HK-2 (cell line): ENCODE measurements around the gene PEPD.

ENCODE experiments used
- DNase-seq: peaks from one replicate; pipeline ENCODE4 v3.0.0-alpha.2; 2018; ENCODE audit not compliant: unreplicated experiment

PEPD gene

DNA sequence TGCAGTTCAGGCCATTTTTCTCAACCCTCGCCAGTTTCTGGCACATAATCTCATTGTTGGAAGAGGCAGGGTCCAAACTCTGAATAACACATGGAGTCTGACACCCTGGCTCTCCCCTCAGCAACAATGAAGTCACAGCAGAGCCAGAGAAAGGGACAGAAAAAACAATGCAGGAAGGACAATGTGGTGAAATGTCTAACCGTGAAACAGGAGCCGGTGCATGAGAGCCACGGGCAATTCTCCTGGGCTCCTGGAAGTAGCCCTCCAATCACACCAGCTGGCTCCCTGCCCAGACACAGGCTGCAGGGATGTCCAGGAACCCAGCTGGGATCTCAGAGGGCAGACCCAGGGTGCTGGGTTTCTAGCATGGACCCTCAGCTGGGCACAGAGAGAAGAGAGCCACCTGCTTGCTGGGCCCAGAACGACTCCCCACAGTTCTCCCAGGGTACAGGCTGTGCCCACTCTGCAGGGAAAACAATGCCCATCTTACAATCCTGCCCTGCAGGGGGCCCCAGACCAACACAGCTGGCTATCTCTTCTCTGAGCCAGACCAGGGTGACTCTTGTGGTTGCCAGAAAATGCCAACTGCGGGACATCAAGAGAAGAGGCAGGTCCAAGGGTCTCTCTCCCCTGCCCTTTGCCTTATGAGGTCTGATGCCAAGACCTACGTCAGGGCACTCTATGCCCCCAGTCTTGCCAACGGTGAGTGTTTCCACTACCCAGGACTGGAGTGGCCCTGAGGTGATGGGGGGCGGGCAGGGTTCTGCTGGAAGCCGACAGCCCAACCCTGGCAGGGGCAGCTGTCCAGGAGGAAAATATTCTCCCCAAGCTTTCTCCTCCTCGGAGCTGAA lies 83.5 kb downstream of the PEPD start:
- DNase-seq = no peak

DNA sequence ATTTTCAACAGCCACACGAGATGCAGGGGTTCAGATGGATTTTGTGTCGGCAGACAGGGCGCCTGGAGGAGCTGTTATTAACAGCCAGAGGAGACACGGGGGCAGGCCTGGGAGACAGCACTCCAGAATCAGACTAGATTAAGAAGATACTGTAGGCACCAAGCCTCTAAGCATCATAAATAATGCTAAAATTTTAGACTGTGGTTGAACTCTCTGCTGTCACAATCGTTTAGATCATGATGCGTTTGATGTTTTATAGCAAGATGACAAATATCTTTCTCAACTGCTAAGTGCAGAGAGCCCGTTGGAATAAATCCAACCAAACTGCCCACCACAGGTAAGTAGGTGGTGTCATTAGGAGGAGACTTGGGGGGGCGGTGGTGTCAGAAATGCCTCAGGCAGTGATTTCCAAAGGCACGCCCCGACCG lies 84.2 kb downstream of the PEPD start:
- DNase-seq = no peak

- DNase-seq = no peak
Measured at GRCh38 chr19:33436360-33437345, 84.9 kb downstream of the PEPD start.

- DNase-seq = no peak
Measured at GRCh38 chr19:33435706-33436359, 85.8 kb downstream of the PEPD start.

GRCh38 chr19:33434886-33435705 lies 86.5 kb downstream of the PEPD start:
- no peak for DNase-seq

- DNase-seq = no peak
Measured at GRCh38 chr19:33434069-33434885, 87.3 kb downstream of the PEPD start.

DNA sequence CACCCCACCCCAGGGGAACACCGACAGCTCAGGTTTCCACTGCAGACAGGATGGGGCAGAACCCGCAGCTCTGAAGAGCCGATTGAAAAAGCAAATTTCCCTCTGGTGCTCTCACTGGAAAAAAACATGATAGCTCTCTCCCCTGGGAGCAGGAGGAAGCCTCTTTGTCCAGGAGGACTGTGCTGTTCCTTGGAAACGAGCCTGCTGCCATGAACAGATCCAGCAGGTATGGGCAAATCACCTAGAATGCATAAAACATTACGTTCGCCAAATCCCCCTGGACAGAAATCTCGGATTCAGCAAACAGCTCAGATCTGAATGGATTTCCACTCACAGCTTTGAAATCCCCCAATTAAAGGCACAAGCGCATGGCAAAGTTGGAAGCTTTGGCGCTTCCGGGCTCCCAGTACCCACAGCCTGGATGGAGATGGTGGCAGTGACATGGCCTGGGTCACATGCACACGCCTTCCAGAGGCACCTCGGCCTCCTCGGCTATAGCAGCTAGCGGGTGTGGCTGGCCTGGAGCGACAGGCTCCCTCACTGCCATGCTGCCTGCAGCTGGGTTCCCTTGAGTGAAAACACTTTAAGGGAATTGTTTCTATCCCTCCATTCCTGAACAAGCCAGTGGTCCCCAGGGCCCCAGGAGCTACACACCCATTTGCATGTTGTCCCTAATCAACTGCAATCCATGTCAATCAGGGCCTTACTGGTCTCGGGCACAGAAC lies 89.0 kb downstream of the PEPD start:
- DNase-seq = no peak

- DNase-seq = no peak
Measured at GRCh38 chr19:33432015-33432414, 89.6 kb downstream of the PEPD start.

DNA sequence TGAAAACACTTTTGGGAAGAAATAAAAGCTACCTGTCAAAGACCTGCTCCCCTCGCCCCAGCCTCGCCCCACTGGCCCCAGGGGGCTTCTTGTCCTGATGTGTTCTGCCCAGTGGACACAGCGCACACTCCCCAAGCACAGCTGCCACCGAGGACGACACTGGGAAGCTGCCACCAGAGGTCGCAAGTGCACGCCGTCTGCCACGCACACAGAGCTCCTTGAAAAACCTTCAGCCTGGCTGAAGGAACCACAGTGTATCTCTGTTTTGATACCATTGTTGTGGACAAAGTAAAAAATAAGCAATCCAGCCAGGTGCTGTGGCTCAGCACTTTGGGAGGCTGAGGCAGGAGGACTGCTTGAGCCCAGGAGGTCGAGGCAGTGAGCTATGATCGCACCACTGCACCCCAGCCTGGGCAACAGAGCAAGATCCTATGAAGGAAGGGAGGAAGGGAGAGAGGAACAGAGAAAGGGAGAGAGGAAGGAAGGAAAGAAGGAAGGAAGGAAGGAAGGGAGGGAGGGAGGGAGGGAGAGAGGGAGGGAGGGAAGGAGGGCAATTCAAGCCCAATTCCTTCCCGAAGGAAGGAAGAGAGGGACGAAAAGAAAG lies 90.8 kb downstream of the PEPD start:
- DNase-seq = peak; percentile 60

DNA sequence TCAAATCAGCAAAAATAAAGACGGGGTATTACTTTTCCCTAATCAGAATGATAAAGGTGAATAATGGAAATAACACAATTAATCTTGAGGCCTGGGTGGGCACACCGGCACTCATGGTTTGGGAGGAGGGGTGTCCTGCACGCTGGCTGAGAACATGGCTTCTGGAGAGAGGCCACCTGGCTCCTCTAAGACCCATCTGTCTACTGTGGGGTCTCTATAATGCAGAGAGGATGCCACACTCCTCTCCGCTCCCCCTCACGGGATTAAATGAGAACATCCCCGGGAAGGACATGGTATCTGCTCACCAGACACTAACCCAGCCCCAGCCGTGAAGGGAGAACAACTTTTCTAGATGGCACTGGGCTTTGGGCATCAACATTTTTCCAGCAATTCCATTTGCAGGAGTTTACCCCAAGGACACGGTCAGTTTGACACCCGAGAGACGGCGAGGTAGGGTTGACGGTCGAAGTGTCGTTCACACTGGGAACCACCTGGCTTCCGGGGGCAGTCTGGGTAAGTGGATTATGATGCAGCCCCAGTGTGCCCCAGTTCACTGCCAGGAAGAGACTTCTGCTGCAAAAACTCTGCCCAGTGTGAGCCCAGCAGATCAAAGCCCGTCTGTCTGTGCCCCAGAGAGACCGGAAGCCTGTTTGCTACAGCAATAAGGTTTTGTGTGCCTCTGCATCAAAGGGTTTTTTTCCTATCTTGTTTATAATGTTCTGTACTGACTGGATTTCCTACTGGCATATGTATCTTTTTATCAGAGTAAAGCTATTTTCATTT lies 91.5 kb downstream of the PEPD start:
- no peak for DNase-seq

DNA sequence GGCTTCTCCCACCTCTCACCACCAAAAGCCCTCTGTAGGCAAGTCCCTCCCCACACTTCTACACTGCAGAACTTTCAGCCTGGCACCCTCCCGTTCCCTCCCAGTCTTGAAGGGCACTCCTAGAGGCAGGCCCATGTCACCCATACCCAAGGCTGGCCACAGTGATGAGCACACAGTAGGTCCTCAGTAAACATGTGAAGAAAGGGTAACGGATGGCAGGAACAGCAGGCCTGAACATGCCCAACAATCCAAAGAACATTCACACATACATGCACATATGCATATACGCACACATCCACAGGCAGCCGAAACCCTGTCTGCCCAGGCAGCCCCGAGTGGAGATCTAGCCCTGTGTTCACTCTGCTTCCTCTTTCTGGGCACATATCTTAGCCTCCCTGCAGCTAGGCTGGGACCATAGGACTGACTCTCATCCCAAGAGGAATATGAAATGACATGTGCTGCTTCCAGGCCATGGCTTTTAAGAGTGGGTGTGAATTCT lies 92.9 kb downstream of the PEPD start:
- no peak for DNase-seq

DNA sequence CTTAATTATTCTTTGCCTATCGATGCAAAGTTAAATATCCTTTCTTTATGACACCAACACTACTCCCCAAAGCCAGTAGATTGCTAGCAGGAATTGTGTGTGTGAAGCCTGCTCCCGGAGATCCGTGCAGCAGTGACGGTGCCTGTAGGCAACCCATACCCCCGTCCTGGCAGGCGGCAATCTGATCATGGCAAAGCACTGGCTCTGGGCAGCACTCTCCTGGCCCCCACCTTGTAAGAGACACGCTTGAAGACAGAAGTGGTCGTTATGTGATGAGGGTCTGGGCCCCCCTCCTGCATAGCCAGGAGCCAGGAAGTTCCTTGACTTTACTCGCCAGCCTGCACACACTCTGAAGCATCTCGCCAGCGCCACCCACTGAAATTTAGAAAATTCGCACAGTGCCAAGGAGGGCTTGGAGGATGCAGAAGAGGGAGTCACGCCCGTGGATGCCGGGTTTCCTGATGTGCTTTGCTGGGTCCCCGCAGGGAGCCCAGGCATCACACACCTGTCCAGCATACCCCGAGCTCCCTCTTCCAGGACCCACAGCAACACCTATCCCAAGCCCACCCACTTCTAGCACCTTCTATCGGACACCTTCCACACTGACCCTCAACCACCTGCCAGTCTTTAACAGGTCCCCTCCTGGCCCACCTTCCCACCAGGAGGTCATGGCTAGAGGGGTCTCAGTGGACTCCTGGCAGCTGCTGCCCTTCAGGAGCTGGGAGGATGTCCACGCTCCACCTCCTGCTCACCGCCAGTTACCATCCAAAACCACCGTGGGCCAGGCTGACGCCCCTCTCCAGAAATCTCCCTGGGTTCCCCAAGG lies 93.6 kb downstream of the PEPD start:
- no peak for DNase-seq

GRCh38 chr19:33426621-33427361 lies 94.8 kb downstream of the PEPD start:
- no peak for DNase-seq

- DNase-seq = no peak
Measured at GRCh38 chr19:33424181-33424580, 97.4 kb downstream of the PEPD start.

GRCh38 chr19:33422369-33423180 lies 99.0 kb downstream of the PEPD start:
- no peak for DNase-seq

- DNase-seq = no peak
Measured at GRCh38 chr19:33421368-33421767, 100.2 kb downstream of the PEPD start.
